Measurements from ENCODE around the gene B3GNT4. TPM values are rescaled to one million over a fixed set of nuclear protein-coding genes. Genes with fewer than 3 reads are reported as not detected.
"Not testable (repeated sequence)": the region's sequence is repeated elsewhere in the genome, so short reads cannot be mapped to it uniquely, and the experiment has no call there.

B3GNT4 gene
- total and polyA plus RNA-seq, 2 of the 13 experiments (the other 11 are each of a cell fraction or from before 2014, with no cell fraction given): 0.04 to 0.21 TPM

DNA sequence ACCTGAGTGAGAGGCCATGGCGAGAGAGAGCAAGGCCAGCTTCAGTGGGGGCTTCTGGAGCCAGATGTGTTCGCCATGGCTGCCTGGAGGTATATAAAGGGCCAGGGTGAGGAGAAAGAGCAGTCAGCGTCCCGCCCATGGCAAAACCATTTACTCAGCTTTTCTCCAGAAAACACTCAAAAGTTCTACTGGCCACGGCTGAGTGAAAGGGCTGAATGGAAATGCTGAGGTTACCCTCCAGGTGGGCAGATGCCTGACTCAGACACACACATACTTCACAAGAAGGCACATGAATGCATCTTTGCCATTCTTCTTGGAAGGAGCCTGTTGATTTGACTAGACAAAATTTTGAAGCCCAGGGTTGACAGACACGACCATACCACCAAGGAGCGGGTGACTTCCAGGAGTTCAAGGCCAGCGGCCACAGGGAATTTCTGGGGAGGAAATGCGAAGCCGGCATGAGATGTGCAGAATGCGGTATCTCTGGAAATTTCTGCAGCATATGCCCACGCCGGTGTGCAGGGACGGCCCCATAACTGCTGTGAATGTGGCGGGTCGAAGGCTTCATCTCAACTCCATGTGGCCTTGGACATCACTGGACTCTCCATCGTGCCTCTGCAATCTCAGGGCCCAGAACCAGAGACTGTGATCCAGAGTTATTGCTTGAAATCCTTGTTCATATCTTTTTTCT is 29.2 kb upstream of the B3GNT4 start, which contains the start of gene IL31 (continued):
- TF ChIP-seq, protein P1, sequence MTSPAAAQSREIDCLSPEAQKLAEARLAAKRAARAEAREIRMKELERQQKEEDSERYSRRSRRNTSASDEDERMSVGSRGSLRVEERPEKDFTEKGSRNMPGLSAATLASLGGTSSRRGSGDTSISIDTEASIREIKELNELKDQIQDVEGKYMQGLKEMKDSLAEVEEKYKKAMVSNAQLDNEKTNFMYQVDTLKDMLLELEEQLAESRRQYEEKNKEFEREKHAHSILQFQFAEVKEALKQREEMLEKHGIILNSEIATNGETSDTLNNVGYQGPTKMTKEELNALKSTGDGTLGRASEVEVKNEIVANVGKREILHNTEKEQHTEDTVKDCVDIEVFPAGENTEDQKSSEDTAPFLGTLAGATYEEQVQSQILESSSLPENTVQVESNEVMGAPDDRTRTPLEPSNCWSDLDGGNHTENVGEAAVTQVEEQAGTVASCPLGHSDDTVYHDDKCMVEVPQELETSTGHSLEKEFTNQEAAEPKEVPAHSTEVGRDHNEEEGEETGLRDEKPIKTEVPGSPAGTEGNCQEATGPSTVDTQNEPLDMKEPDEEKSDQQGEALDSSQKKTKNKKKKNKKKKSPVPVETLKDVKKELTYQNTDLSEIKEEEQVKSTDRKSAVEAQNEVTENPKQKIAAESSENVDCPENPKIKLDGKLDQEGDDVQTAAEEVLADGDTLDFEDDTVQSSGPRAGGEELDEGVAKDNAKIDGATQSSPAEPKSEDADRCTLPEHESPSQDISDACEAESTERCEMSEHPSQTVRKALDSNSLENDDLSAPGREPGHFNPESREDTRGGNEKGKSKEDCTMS (CRISPR knock-in tag; conservative IDR thresholded peaks at IDR 0.05): no peak
- no peak for TF ChIP-seq CREB1 (IDR thresholded peaks at IDR 0.05)
- TF ChIP-seq CREB1 (CRISPR knock-in tag; IDR thresholded peaks at IDR 0.05): no peak

DNA sequence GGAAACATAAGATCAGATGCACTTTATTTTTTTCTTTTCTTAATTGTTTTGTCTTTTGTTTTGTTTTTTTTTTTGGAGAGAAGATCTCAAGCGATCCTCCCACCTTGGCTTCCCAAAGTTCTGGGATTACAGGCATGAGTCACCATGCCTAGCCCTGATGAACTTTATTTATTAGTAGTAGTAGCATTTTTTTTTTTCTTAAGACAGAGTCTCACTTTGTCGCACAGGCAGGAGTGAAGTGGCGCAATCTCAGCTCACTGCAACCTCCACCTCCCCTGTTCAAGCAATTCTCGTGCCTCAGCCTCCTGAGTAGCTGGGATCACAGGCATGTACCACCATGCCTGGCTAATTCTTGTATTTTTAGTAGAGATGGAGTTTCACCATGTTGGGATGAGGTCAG is 27.0 kb upstream of the B3GNT4 start:
- CTCF ChIA-PET (ENCODE audit: low intra/inter-chr PET ratio, low total read pairs); BruUV-seq (replicated peaks); H3K4me2 ChIP-seq (ENCODE audit: low read depth, low read length); H3K27me3 ChIP-seq (ENCODE audit: control insufficient read depth in 1 of 2, insufficient read depth in 2 of 2, low read length in 2 of 2); H3K4me3 ChIP-seq (replicated peaks in 1 of 3; ENCODE audit: insufficient read depth in 1 of 3, low read depth in 2 of 3, low read length in 3 of 3); H3K79me2 ChIP-seq (ENCODE audit: insufficient read depth, low read length); in situ Hi-C loops (cut with HindIII; ENCODE audit: extremely low pct_ligation_motif_present, low pct_unique_long_range_greater_than_20kb); H3K27ac ChIP-seq (ENCODE audit: extremely low read length, insufficient read depth, low read length); H2AFZ ChIP-seq (ENCODE audit: low read length); POLR2A ChIA-PET; H3K9ac ChIP-seq (ENCODE audit: insufficient read depth, low read depth, low read length); H3K9me3 ChIP-seq (ENCODE audit: low read length); H3K36me3 ChIP-seq (replicated peaks in 1 of 2; ENCODE audit: control insufficient read depth in 1 of 2, insufficient read depth in 2 of 2, low read length in 2 of 2); ATAC-seq; DNase-seq (ENCODE audit: low spot score); H4K20me1 ChIP-seq (ENCODE audit: insufficient read depth, low read length); FAIRE-seq; intact Hi-C loops (cut with micrococcal nuclease; ENCODE audit: unreplicated experiment): not testable (repeated sequence)
- H3K4me1 ChIP-seq (ENCODE audit: insufficient read depth, low read length): peaks cover 28% of the 10 kb centered on the region
- WGBS (ENCODE audit: low lambda C conversion rate): 22% methylated on average over 4 of the region's 4 CpGs

All from HepG2 (cell line).